K562 (cell line): Measurements from ENCODE around the gene SORCS2. TPM values are rescaled to one million over a fixed set of nuclear protein-coding genes. Genes with fewer than 3 reads are reported as not detected.

Experiments used
- RREB1 ChIP-seq: fragments of 250-450 bp; sonication (Bioruptor Pico); IDR thresholded peaks from 2 replicates; pipeline ENCODE4 v1.4.0; 2020
- polyA plus RNA-seq, 8 experiments: library from polyadenylated mRNA; depleted of rRNA in 4 of 8; stranded (reverse) in 5 of 8; unstranded in 3 of 8; fragments of >200 nt; fragmentation: Nextera tagmentation in 2 of 8; fragmentation: Illumina TruSeq in 1 of 8; extraction: Ambion mirVana in 2 of 8; extraction: Trizol in 1 of 8; gene quantifications; 2 replicates each; pipeline versions ENCODE4 v1.2.1 to v1.2.3, GENCODE V29; 2011 to 2014; ENCODE audit warnings: inconsistent platforms in 1 of 8, missing spikeins in 1 of 8
- total RNA-seq, 7 experiments: library from RNA; depleted of rRNA in 6 of 7; stranded (reverse); fragments of >200 nt in 6 of 7; fragmentation: Illumina TruSeq in 2 of 7; extraction: Trizol in 2 of 7; gene quantifications; 2 replicates each; pipeline versions ENCODE4 v1.2.1 to v1.2.3, GENCODE V29; 2011 to 2021; ENCODE audit warnings: low replicate concordance in 1 of 7

The SORCS2 gene
- total and polyA plus RNA-seq, 9 of the 15 experiments (the other 6 are each of a cell fraction or from before 2014, with no cell fraction given): not detected

DNA sequence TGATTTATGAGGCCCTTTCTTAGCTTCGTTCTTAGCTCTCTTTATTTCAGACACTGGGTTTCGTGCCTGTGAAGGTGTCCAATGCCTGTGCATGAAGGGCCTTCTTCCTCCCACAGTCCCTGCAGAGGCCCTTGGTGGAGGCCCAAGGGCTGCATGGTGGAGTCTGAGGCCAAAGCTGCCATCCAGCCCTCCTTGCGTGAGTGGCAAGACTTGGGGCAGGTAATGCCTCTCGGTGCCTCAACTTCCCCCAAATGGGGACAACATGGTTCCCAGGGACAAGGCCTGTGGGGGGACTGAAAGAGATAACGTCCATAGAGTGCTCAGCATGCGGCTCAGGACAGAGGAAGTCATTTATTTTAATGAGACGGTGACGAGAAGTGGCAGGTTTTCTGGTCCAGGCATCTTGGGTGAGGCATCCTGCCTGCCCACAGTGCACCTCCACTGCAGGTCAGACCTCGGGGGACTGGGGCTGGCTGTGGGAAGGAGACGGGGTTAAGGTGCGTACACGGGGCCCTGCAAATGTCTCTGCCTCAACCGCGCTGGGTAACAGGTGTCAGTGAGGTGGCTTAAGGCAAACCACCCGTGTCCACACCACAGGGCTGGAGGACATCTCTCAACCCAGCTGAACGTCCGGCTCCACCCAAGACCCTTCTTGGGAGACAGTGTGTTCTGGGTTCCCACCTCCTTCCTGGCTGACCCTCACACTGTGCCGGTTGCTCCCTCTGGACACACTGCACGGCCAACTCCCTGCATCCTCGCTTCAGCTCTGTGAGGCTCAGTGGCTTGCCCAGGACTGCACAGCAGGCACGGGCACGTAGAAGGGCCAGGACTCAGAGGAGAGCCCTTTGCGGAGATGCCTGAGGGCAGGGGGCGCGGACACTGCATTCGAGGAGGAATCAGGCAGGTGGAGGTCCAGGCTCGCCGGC lies 191.9 kb downstream of the SORCS2 start (continued):
- TF ChIP-seq RREB1 (CRISPR knock-in tag): no peak
- TF ChIP-seq, all 486 proteins: peak for 0
